Measurements from ENCODE around the gene KCNH1.

Gene KCNH1

DNA sequence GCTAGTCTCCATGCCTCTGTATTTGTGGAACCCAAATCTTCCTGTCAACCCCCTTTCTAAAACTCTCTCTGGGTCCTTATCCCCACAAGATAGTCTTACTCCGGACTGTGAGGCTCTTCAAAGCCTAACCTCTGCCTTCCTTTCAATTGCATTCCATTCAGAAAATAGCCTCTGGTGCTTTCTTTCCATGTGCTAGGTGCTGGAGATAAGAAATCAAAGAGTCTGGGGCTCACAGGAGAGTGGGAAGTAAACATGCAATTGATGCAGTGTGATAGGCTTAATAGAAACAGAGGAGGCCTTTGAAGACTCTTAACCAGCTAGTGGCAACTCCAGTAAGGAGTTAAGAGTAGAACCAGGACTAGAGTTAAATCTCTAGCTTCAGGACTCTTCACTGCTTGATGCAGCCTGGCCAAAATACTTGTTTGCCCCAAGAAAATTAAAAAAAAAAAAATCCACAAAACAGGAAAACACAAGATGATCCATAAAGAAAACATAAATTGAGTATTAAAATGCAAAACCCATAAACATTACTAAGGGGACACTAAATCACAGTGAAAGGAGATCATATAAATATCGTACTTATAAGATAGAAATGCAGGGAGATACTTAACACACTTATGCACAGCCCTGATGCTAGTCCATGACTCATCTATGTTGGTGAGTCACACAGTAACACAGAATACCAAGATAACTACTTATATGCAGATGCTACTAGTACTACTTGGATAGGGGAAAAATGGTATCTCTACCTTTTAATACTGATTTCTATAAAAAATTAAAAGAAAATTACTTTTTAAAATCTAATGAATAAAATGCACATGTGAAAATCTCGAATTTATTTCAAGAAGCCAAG, 341.5 kb downstream of the KCNH1 start:
- DNase-seq, result no peak

DNA sequence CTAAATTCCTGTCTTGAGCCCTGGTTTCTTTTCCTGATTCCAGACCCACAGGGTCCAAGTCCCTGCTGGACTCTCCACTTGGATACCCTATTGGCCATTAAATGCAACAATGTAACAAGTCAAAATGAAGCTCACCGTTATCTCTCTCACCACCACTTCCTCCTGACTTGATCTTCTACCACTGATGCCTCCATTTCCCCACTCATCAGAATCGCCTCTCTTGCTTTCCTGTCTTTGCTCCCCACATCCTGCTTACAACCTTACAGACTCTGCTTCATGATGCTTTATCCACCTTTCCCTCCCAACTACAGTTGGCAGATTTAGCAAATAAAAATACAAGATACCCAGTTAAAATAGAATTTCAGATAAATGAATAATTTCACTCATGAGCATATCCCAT, 343.8 kb downstream of the KCNH1 start:
- DNase-seq, result no peak

DNA sequence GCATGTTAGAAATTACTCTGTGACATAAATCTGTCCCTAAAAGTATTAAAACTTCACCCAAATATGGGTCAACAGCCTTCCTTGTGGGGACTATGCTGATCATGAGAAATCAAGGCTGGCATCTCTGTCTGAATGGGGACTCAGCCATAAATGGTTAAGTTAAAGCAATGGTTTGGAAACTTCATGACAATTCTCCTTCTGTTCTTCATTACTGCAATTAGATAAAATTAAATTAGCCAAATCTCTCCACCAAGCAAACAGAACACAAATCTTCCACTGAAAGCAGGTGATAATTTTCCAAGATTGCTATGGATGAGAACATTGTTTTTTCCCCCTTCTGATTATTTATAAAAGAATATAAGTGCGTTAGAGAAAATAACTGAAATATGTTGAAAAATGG, 346.1 kb downstream of the KCNH1 start:
- DNase-seq, result no peak

DNA sequence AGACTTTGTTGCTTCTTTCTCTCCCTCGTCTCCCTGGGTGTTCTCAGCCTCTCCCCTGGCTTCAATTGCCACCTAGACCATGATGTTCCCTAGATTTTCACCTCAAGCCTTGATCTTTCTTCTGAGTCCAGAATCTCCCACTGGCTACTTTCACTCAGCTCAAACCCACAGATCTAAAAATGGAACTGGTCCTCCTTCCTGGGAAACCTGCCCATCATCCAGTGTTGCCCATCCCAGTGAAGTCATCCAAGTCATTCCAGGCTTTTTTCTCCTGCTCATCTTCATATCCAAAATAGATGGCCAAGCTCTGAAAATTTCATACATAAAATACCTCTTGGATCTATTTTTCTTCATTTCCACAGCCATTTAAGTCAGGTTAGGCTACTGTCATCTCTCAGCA, 347.4 kb downstream of the KCNH1 start:
- DNase-seq, result no peak

DNA sequence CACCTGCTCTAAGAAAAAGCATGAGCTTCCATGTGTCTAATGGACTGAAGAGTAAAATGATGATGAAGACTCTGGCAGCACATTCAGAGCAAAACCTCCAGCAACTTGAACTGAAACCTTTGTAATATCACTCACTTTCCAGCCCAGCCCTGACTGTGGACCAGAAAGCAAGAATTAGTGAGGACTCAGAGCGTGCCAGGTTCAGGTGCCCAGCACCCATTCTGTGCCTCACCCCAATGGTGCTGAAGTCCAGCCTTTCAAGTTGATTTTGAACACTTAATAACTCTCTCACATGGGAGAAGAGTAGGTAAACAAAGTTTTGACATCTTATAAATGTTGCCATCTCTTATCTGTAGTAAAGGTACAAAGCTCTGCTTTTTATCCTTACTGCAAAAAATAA, 350.0 kb downstream of the KCNH1 start:
- DNase-seq, result no peak

DNA sequence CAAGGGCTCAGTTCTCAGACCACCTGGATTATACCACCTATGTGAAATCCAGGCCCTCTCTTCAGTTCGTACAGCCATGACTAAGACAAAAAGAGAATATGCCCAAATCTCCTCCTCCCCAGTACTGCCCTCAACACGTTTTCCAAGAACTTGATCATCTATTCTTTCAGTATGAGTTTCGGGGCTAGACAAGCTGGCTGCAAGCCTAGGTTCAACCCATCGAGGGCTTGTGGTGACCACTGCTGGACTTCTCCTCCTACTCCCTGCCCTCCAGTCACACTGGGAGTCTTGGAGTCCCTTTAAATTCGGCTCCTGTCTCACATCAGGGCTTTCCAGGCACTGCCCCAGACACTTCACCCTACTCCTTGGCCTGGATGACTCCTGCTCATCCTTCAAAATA, 352.3 kb downstream of the KCNH1 start:
- no peak for DNase-seq

DNA sequence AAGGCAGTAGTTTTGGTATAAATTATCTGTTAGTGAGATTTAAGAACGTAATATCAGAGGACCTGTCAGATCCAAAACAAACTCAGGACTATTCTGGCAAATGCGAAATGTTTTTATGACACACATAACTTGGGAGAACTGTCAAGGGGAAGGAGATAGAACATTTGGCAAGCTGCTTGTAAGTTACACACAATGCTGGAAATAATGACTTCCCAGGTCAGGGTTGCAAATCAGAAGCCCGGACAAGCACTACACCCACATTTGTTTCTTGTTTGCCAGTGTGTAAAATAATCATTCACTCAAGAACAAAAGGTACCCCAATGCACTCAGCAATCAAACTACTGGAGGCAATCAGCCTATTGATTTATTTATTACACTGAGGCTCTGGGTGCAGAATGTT, 354.7 kb downstream of the KCNH1 start:
- no peak for DNase-seq

DNA sequence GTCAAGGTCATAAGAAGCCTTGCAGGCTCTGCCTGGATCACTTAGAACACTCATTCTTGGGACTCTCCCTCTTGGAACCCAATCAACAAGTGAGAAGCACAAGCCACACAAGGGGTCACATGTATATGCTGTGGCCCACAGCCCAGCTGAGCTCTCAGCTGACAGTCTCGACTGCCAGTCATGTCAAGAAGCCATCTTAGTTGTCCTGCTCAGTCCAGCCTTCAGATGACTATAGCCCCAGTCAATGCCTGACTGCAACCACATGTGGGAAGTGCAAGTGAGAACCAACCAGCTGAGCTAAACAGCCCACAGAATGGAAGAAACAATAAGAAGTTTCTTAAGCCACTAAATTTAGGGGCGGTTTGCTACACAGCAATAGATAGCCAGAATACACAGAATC, 356.0 kb downstream of the KCNH1 start:
- DNase-seq, result no peak

DNA sequence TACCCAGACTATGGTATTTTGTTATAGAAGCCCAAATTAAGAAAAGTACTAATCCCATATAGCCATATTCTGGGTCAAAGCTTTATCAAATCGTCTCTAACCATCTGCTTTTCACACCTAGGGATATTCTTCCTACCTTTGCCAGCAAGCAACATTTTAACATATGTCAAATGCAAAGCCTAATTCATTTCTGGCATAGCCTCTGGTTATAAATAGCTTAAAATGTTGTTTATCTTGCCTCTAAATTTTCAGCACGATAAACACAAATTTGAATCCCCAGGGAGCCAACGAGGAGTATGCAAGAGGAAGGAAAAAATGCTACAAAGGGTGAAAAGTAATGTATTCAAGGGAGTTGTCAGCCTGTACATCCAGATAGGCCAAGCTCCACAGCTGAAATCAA, 357.2 kb downstream of the KCNH1 start:
- no peak for DNase-seq

DNA sequence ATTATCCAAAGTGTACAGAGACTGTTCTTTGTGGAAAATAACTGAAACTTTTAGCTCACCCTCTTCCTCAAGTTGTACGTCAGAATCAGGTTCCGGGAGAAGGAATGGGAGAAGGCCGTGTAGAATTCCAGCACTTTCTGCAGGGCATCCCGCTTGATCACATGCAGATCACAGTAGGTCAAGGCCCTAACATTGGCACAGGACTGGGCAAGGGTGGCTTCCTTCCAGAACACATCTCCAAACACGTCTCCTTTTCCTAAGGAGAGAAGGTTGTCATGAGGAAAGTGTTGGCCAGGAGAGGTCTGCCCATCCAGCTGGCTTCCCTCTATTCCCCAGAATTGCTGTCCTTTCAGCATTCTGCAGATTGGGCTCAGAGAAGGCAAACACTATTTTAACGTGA, 358.7 kb downstream of the KCNH1 start:
- no peak for DNase-seq

DNA sequence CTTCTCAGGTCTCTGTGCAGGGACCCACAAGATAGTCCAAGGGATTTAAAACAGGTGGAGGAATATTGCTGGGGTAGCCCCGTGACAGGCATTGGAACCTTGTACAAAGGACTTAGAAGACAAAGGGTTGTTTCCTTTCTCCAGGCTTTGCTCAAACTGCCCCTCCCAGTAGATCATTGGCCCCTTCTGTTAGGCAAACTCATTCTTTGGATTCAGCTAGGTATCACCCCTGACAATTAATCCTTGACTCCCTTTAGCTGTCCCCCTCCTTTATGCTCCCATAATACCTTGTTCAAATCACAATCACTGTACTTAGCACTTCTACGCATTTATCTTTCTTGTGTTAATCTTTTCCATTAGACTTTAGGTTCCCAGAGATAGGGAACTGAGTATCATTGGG, 360.5 kb downstream of the KCNH1 start:
- DNase-seq, result no peak

DNA sequence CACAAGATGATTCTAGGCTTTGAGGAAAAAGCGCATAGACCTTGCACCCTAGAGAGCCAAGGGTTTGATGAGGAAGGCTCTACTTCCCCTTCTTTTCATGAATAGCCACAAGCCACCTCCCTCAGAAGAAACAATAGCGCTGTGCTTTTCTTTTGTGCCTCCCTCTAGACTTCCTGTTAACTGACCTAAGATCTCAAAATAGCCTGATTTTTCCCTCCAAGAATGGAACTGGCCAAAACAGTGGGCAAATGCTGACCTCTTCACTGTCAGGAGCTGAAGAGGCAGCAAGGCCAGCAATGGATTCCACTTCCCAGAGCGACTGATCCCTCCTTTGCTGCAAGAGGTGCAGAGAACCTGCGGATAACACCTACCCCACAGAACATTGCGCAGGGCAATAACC, 362.8 kb downstream of the KCNH1 start:
- DNase-seq, result no peak

DNA sequence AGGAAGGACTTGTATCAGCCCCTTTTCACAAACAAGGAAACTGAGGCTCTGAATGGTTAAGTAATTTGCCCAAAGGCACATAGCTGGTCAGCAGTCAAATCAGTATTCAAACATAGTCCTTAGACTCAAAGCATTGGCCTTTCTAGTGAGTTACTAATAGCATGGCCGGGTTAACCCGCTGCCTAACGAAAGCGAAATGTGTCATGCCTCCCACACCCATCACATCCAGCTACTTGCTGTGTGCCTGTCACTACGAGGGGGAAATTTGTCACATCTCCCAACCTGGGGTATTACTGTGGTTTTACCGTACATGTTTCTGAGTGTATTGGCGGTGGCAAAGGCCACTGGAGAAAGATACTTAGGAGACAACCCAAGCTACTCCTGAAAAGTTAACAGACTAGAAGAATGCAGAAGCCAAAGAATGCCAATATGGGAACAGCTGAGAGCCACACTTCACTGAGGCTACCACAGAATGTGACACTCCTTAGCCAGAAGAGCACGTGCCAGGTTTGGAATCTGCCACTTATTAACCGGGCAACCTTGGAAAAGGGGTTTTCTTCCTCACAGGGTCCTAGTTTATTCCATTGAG, 363.5 kb downstream of the KCNH1 start:
- no peak for DNase-seq

DNA sequence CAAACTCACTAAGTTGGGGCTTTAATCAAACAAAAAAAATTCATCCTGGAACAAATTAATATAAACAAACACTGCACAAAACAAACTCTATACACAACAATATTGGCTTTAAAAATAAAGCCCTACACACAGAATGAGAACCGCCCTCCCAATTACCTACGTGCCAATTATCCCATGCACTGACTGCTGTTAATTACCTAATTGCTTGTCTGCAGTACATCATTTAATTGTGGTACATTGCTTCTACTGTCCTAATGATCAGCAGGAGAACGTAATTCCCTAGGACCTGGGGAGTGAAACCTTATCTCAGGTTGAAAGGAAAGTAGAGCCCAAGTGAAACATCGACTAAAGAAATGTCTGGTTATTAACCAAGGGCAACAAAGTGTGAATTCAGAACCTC, 364.5 kb downstream of the KCNH1 start:
- no peak for DNase-seq

DNA sequence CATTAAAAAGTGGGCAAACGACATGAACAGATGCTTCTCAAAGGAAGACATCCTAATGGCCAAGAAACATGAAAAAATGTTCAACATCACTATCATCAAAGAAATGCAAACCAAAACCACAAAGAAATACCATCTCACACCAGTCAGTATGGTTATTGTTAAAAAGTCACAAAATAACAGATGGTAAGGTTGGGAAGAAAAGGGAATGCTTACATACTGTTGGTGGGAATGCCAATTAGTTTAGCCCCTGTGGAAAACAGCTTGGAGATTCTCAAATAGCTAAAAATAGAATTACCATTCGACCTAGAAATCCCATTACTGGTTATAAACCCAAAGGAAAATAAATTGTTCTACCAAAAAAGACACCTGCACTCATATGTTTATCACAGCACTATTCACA, 369.4 kb downstream of the KCNH1 start:
- no peak for DNase-seq

DNA sequence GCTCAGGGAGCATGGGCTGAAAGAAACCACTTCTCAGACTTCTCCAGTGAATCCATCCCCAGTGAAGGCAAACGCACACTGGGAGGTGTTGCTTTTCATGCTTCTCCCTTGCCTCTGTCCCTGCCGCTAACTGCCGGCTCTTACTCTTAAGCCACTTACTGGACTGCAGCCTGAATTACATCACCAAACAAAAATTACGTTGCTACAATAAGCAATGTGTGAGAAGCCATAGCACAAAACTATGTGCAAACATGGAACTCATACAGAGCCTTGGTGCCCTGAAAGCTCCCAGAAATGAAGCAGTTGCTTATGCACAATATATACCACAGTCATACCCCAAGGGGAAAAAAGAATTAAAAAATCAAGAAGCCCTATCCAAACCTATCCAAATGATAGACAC, 375.2 kb downstream of the KCNH1 start:
- no peak for DNase-seq

DNA sequence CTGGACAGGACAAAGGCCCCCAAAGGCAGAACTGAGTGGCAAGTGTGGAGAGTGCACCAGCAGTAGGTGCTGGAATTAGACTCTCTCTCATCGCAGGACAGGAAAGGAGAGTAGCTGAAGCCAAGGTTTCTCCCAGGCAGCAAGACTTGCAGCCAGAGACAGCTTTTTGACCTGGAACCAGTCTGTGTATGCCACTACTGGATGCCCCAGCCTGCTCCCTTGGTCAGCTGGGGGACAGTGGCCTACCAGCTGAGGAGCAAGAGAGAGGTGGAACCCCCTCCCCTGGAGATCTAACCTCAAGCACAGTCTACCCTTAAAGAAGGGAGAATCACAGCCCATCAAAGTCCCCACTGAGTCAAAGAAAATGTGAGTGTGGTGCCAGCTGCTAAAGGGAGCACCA, 375.7 kb downstream of the KCNH1 start:
- DNase-seq, result no peak

DNA sequence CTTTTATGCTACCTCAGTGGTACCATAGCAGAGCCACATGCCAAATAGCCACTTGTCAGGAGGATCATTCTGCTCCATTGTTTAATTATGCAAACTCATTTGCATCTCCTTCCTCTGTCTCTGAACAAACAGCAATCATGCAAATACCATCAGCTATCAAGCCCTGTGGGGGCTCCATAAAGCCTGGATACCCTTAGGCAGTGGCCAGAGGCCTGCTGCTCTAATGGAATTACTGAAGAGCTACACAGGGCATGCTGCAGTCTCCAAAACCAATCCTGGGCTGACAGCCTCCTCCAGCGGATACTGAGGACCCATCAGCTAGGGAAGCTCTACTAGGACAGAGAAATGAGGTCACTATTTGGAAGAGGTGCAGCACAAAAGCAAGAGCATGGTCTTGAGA, 376.3 kb downstream of the KCNH1 start:
- no peak for DNase-seq

DNA sequence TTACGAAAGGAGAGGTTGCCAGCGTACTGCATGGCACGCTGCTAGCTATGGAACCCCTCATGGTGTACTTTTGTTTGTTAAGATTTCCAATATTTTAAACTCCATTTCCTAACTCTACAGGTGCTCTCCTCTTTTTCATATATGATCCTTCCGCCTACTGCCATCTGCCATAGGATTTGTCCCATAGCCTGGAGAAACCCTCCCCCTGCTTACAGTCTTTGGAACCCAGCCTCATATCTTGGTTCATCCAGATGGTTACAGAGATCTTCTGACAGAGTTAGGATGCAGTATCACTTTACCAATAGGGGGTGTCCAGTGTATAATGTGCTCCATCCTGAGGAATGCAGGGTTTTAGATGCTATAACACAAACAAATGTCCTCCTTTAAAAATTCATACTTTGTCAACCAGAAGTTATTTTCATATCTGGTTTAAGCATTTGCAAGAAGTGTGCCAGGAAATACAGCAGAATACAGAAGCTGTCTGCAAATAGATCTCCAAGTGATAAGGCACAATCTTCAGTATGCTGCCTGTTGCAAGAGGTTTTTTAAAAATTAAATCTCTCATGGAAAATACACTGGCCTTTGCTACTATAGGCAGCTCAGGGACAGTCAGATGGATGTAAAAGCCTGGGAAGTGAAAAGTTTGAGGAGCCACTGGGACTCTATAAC, 377.8 kb downstream of the KCNH1 start:
- DNase-seq, result no peak

DNA sequence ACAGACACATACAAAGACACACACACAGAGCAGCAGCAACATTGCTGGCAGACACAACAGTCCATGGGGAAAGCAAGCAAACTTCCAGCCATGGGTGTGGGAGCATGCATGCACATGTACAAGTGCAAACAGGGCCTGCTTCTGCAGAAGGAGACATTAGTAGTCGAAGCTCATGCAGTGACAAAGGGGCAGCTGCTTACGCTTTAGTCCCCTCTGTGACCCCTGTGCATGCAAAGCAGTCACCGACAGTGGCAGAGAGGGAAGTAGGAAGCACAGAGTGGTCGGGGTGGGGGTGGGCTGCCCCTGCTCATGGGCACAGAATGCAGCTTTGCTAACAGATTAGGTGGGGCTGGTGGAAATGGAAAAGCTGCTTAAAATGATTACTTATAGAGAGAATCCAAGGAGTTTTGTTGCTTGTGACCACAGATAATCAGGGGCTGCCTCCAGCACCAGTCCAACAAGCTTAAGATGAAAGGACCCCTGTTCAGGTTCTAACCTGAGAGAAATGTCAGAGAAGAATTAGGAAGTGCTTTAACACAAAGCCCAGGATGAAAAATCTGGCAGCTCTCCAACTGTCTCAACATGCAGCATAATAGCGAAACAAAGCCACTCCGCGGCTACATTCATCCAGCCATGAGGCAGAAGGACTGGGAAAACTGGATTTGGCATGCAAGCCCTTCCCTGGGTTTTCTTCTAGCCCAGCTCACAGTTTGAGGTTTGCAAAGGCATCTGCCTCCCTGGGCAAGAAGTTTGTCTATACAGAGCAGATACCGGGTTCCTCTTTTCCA, 378.9 kb downstream of the KCNH1 start:
- no peak for DNase-seq

DNA sequence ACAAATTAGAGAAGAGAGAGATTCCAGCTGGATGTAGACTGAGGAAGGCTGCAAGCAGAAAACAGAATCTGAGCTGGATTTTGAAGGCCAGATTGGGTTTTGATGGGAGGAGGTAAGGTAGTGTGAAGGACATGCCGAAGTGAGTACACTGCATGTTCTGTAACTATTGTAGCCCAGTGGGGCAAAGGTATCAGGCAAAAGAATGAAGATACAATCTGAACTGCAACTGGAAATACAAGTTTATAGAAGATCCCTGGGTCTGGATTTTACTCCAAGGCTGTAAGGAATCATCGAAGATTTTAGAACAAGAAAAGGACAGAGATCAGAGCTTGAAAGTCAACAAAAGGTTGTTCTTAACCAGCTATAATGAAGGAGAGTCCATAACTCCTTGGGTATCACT, 382.0 kb downstream of the KCNH1 start:
- no peak for DNase-seq

DNA sequence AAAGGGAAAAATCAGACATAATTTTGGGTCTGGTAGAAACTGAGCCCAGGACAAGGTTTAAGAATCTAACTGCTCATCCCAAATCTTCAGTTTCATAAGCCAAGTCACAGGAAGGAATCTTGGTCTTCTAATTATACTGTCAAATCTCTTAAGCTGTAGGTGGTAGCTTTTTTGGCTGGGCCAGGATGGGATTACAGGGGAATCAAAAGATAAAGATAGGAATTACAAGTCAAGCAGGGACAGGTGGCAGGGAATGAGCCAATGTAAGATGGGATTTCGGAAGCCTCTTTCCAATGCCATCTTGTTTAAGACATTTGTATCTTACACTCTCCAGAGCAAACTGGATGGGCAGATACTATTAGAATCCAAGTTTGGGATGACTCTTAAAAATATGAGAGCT, 383.5 kb downstream of the KCNH1 start:
- no peak for DNase-seq

DNA sequence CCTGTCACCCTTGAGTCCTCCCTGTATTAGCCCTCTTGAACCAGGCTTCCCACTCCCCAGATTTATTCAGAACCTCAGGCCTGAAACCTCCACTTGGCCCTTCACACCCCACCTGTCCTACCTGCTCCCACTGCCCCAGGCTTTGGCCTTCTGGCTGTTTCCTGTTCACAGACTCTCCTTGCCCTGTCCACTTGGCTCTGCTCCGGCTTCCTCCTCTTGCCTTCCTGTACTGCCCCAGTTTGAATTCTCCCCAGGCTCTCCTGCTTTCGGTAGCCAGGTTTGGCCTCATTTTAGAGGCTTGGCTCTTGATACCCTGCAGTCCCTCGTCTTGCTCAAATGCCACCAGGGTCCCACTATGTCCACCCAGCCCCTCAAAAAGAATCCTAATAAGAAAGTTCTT, 385.2 kb downstream of the KCNH1 start:
- no peak for DNase-seq

DNA sequence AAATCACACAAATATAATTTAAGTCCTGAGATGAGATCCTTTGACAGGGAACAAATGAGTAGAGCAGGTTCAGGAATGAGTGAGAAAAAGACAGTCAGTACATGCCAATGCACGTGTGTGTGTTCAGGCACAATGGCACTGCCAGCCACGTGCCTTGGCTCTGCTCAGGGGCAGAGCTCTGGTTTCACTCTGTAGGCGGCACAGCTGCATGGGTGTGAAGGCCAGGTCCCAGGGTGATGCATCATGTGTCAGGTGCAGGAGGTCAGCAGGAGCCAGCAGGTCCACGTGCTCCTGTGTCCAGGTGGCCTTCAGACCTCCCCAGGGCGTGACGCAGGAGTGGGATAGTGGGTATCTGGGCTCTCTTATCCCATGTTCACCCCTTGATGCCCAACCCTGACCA, 386.1 kb downstream of the KCNH1 start:
- no peak for DNase-seq
